IMR-90 (cell line): ENCODE data around the gene KIF25. TPM values are rescaled to one million over a fixed set of nuclear protein-coding genes. Genes with fewer than 3 reads are reported as not detected.
A peak's percentile ranks its signal among the peaks of the same experiment; 100 is the strongest.

ENCODE experiments used
- ATAC-seq: fragments of 200-7000 bp; cut with Tn5 transposase; 2 replicates; pipeline ENCODE4 v1.9.1; 2020; ENCODE audit warnings: low read depth, mild to moderate bottlenecking, moderate library complexity
- BruUV-seq: library from RNA; stranded (reverse); fragments of 400-500 nt; replicated peaks from 2 replicates; lab custom pipeline; 2021; lab: Mats Ljungman, UMichigan
- CTCF ChIA-PET: fragments of 300-600 bp; formaldehyde crosslinking; extraction: SDS; loops from one replicate; lab custom pipeline; 2021; ENCODE audit warnings: antibody characterized with exemption; lab: Yijun Ruan, JAX
- POLR2A ChIA-PET: fragments of 300-600 bp; sonication (Branson Sonifier 250); formaldehyde crosslinking; loops from one replicate; lab custom pipeline; 2022; ENCODE audit warnings: antibody characterized with exemption; ENCODE audit not compliant: unreplicated experiment; lab: Charles Lee
- DNase-seq: peaks from one replicate; pipeline ENCODE4 v3.0.0; 2013
- H2AFZ ChIP-seq: replicated peaks from 2 replicates; pipeline ENCODE3; 2013; ENCODE audit warnings: low read length, mild to moderate bottlenecking; ENCODE audit not compliant: poor library complexity
- H2AK5ac ChIP-seq: 2 replicates; pipeline ENCODE4 v1.6.1; 2013; ENCODE audit warnings: low read depth, low read length, inconsistent platforms
- H2AK9ac ChIP-seq: replicated peaks from 2 replicates; pipeline ENCODE3; 2013; ENCODE audit warnings: mild to moderate bottlenecking, low read depth, low read length, moderate library complexity; ENCODE audit not compliant: poor library complexity
- H2BK120ac ChIP-seq: 2 replicates; pipeline ENCODE4 v1.6.1; 2013; ENCODE audit warnings: low read depth, low read length, inconsistent platforms
- H2BK15ac ChIP-seq: 3 replicates; pipeline ENCODE4 v1.6.1; 2013; ENCODE audit warnings: low read depth, low read length, inconsistent platforms
- H2BK20ac ChIP-seq: 2 replicates; pipeline ENCODE4 v1.6.1; 2013; ENCODE audit warnings: low read depth, mild to moderate bottlenecking, inconsistent platforms, low read length, moderate library complexity
- H2BK5ac ChIP-seq: 2 replicates; pipeline ENCODE4 v1.6.1; 2013; ENCODE audit warnings: mild to moderate bottlenecking, low read depth, low read length, inconsistent platforms; ENCODE audit not compliant: poor library complexity, severe bottlenecking
- H3K14ac ChIP-seq: replicated peaks from 2 replicates; pipeline ENCODE4 v1.6.1; 2013; ENCODE audit warnings: low read depth, low read length, inconsistent platforms
- H3K18ac ChIP-seq: 2 replicates; pipeline ENCODE4 v1.6.1; 2013; ENCODE audit warnings: low read depth, low read length, control low read depth
- H3K23ac ChIP-seq: 2 replicates; pipeline ENCODE4 v1.6.1; 2013; ENCODE audit warnings: low read depth, low read length, inconsistent platforms
- H3K27ac ChIP-seq: 2 replicates; pipeline ENCODE4 v1.5.1; 2013; ENCODE audit warnings: mild to moderate bottlenecking, control low read depth, low read length; ENCODE audit not compliant: insufficient read depth
- H3K27me3 ChIP-seq: 2 replicates; pipeline ENCODE4 v1.6.1; 2013; ENCODE audit warnings: low read length; ENCODE audit not compliant: control insufficient read depth, insufficient read depth
- H3K36me3 ChIP-seq: 2 replicates; pipeline ENCODE4 v1.6.1; 2013; ENCODE audit warnings: low read length, mixed read lengths; ENCODE audit not compliant: control insufficient read depth, insufficient read depth
- H3K4ac ChIP-seq: 2 replicates; pipeline ENCODE4 v1.6.1; 2013; ENCODE audit warnings: low read depth, low read length, inconsistent platforms
- H3K4me1 ChIP-seq: 2 replicates; pipeline ENCODE4 v1.6.1; 2013; ENCODE audit warnings: low read length, mixed read lengths; ENCODE audit not compliant: control insufficient read depth, insufficient read depth
- H3K4me2 ChIP-seq: 2 replicates; pipeline ENCODE4 v1.6.1; 2013; ENCODE audit warnings: low read depth, mild to moderate bottlenecking, control low read depth, low read length, moderate library complexity
- H3K4me3 ChIP-seq: 2 replicates; pipeline ENCODE4 v1.5.1; 2013; ENCODE audit warnings: low read depth, mild to moderate bottlenecking, control low read depth, low read length, moderate library complexity; ENCODE audit not compliant: insufficient read depth
- H3K56ac ChIP-seq: 2 replicates; pipeline ENCODE4 v1.6.1; 2013; ENCODE audit warnings: low read length, inconsistent platforms; ENCODE audit not compliant: insufficient read depth; ENCODE audit errors: extremely low read depth
- H3K79me1 ChIP-seq, 2 experiments: 2 replicates each; pipeline ENCODE4 v1.6.1; 2013; ENCODE audit warnings: low read length in 2 of 2, inconsistent platforms in 1 of 2, low read depth in 1 of 2
- H3K9ac ChIP-seq: 2 replicates; pipeline ENCODE4 v1.6.1; 2013; ENCODE audit warnings: low read depth, low read length, control low read depth
- H3K9me1 ChIP-seq: 2 replicates; pipeline ENCODE4 v1.6.1; 2013; ENCODE audit warnings: low read length, inconsistent platforms; ENCODE audit not compliant: insufficient read depth
- H3K9me3 ChIP-seq: 2 replicates; pipeline ENCODE4 v1.6.1; 2013; ENCODE audit warnings: low read length; ENCODE audit not compliant: control insufficient read depth, insufficient read depth
- H4K20me1 ChIP-seq: 2 replicates; pipeline ENCODE4 v1.6.1; 2013; ENCODE audit warnings: low read length, inconsistent platforms; ENCODE audit not compliant: insufficient read depth
- H4K5ac ChIP-seq: 2 replicates; pipeline ENCODE4 v1.6.1; 2013; ENCODE audit warnings: mild to moderate bottlenecking, low read depth, low read length, control low read depth
- H4K8ac ChIP-seq, 2 experiments: 2 replicates each; pipeline ENCODE4 v1.6.1; 2013; ENCODE audit warnings: low read depth in 2 of 2, low read length in 2 of 2, control low read depth in 1 of 2, inconsistent platforms in 1 of 2
- H4K91ac ChIP-seq: 2 replicates; pipeline ENCODE4 v1.6.1; 2013; ENCODE audit warnings: low read depth, low read length, inconsistent platforms; ENCODE audit not compliant: insufficient read depth
- CEBPB ChIP-seq: IDR thresholded peaks from 2 replicates; pipeline ENCODE4 v1.6.1; 2012; ENCODE audit warnings: low read depth, low read length, improper control_type of control experiment
- CHD1 ChIP-seq: IDR thresholded peaks from 2 replicates; pipeline ENCODE4 v1.6.1; 2012; ENCODE audit warnings: low read depth, low read length, improper control_type of control experiment
- ELK1 ChIP-seq: fragments of 150-350 bp; IDR thresholded peaks from 2 replicates; pipeline ENCODE4 v1.6.1; 2016; ENCODE audit warnings: low read depth, mild to moderate bottlenecking, low read length, moderate library complexity, borderline replicate concordance
- FOS ChIP-seq: fragments of 150-350 bp; IDR thresholded peaks from 2 replicates; pipeline ENCODE4 v1.6.1; 2016; ENCODE audit warnings: low read depth, low read length
- MAFK ChIP-seq: IDR thresholded peaks from 2 replicates; pipeline ENCODE4 v1.6.1; 2012; ENCODE audit warnings: low read depth, low read length, improper control_type of control experiment
- NFE2L2 ChIP-seq: fragments of 150-350 bp; IDR thresholded peaks from 2 replicates; pipeline ENCODE4 v1.6.1; 2016; ENCODE audit warnings: low read depth, mild to moderate bottlenecking, low read length
- POLR2A ChIP-seq: IDR thresholded peaks from 2 replicates; pipeline ENCODE4 v1.6.1; 2012; ENCODE audit warnings: mild to moderate bottlenecking, low read depth, low read length
- RAD21 ChIP-seq: IDR thresholded peaks from 2 replicates; pipeline ENCODE4 v1.6.1; 2012; ENCODE audit warnings: low read length, improper control_type of control experiment
- RCOR1 ChIP-seq: IDR thresholded peaks from 2 replicates; pipeline ENCODE4 v1.6.1; 2012; ENCODE audit warnings: mild to moderate bottlenecking, low read length, improper control_type of control experiment; ENCODE audit not compliant: insufficient replicate concordance
- RFX5 ChIP-seq: IDR thresholded peaks from 2 replicates; pipeline ENCODE4 v1.8.0; 2012; ENCODE audit warnings: low read depth, mild to moderate bottlenecking, low read length, moderate library complexity
- USF2 ChIP-seq: fragments of 150-350 bp; IDR thresholded peaks from 2 replicates; pipeline ENCODE4 v1.6.1; 2017; ENCODE audit warnings: mild to moderate bottlenecking, antibody characterized with exemption, low read length, low read depth
- WGBS, 2 experiments: methylation state at CpG; one replicate each; pipeline versions ENCODE4 v1.1.5 to v1.1.7; 2013; ENCODE audit warnings: missing lambda C conversion rate in 2 of 2; ENCODE audit not compliant: insufficient read length in 1 of 2; ENCODE audit errors: extremely low coverage in 2 of 2; 5-methylcytosine and 5-hydroxymethylcytosine counted together
- dilution Hi-C: fragments of 300-500 bp; cut with HindIII; formaldehyde crosslinking; loops from one replicate; pipeline ENCODE4 v1.14.3; 2018; ENCODE audit warnings: low sequenced_read_pairs; ENCODE audit not compliant: unreplicated experiment
- in situ Hi-C: fragments of 300-500 bp; cut with MboI; formaldehyde crosslinking; loops from 3 replicates; pipeline ENCODE4 v1.14.3; 2019; ENCODE audit warnings: low sequenced_read_pairs, inconsistent platforms, mixed read lengths
- intact Hi-C: fragments of 100-400 bp; cut with micrococcal nuclease; formaldehyde crosslinking; loops from 2 replicates; pipeline ENCODE4 v1.10.0; 2022
- polyA plus RNA-seq, 3 experiments: library from polyadenylated mRNA; depleted of rRNA; stranded (reverse); fragments of >200 nt; gene quantifications; 2 replicates each; pipeline ENCODE4 v1.2.3, GENCODE V29; 2012; ENCODE audit warnings: low replicate concordance in 1 of 3
- total RNA-seq: library from RNA; depleted of rRNA; stranded (reverse); fragments of >200 nt; gene quantifications from 2 replicates; pipeline ENCODE4 v1.2.3, GENCODE V29; 2012

The KIF25 gene
- total and polyA plus RNA-seq, 2 of the 4 experiments (the other 2 are of a cell fraction): not detected

- Histone ChIP-seq H3K23ac (no peak overlapping the region), H2AFZ (peak overlapping the region; percentile 33), H2BK120ac (peak overlapping the region; percentile 64), H3K4ac (peak overlapping the region; percentile 66; the same call in 1 of the 2 replicates), H4K5ac (no peak overlapping the region), H2AK9ac (no peak overlapping the region), H3K56ac (no peak overlapping the region), H3K9me1 (peaks cover 14% of the 10 kb centered on the region), H2BK5ac (peak overlapping the region; percentile 45), H2BK20ac (peak overlapping the region; percentile 78; the same call in 1 of the 2 replicates), H3K79me1 (no peaks in the 10 kb centered on the region), H4K20me1 (no peaks in the 10 kb centered on the region), H4K91ac (peak overlapping the region; percentile 49), H3K9ac (0 out of 2 replicates have a peak overlapping the region, but pooled peaks have one; percentile 21), H3K4me1 (peaks cover 13% of the 10 kb centered on the region), H2AK5ac (peak overlapping the region; percentile 53; the same call in 1 of the 2 replicates), H3K14ac (peak overlapping the region; percentile 68; the same call in 1 of the 2 replicates), H3K27me3 (no peaks in the 10 kb centered on the region), H3K4me2 (no peak overlapping the region), H3K4me3 (no peak overlapping the region), H3K36me3 (no peaks in the 10 kb centered on the region), H4K8ac (peak overlapping the region; percentile 60 to 71), H2BK15ac (peak overlapping the region; percentile 48; the same call in 1 of the 3 replicates), H3K18ac (no peak overlapping the region; the same call in 1 of the 2 replicates), H3K9me3 (no peaks in the 10 kb centered on the region), H3K27ac (peak overlapping the region; percentile 52; the same call in 1 of the 2 replicates)
- intact Hi-C loops: loop anchor here (10.0 kb wide), 2 partner anchors 77 to 207 kb away; partner anchors contain the start of gene AFDN
- ATAC-seq: no peak
- in situ Hi-C loops: no loop called here
- dilution Hi-C loops: no loop called here
- ChIA-PET CTCF (no interaction called here), POLR2A (no interaction called here)
- BruUV-seq: no TSS peak
- WGBS, 2 experiments: no CpG with 5 or more reads among the region's 14 CpGs
- DNase-seq: peak; percentile 64
- no peak for TF ChIP-seq CHD1
- TF ChIP-seq RCOR1: no peak
- TF ChIP-seq ELK1: no peak
- TF ChIP-seq CEBPB: no peak
- TF ChIP-seq RFX5: no peak
- TF ChIP-seq FOS: no peak
- no peak for TF ChIP-seq NFE2L2
- TF ChIP-seq RAD21: no peak
- no peak for TF ChIP-seq MAFK
- no peak for TF ChIP-seq USF2
- no peak for TF ChIP-seq POLR2A
These were observed 34.0 kb downstream of the KIF25 start for GRCh38 chr6:168031411-168031971.
